Gastrocnemius medialis (tissue), 4 donors: ENCODE data around the gene CPA5. TPM values are rescaled to one million over a fixed set of nuclear protein-coding genes. Genes with fewer than 3 reads are reported as not detected.

ENCODE experiments used
- ATAC-seq, 2 donors: fragments of 150-250 bp; one replicate each; pipeline ENCODE4 v1.9.1; 2016
- DNase-seq, 2 donors: peaks; one replicate each; pipeline ENCODE4 v3.0.0-alpha.2; 2019
- H3K27ac ChIP-seq, 4 donors: fragments of 200-600 bp; sonication (generic); 1 replicate in 1 of 4; 2 replicates in 3 of 4; pipeline ENCODE4 v1.5.1; 2016 to 2018; ENCODE audit warnings: mild to moderate bottlenecking in 2 of 4, moderate library complexity in 1 of 4
- H3K27me3 ChIP-seq, 3 donors: fragments of 200-600 bp; sonication (generic) in 2 of 3; 1 replicate in 1 of 3; 2 replicates in 2 of 3; pipeline versions ENCODE4 v1.5.1 to v1.6.0; 2016 to 2019; ENCODE audit warnings: mild to moderate bottlenecking in 1 of 3, moderate library complexity in 1 of 3
- H3K36me3 ChIP-seq, 2 donors: fragments of 200-600 bp; sonication (generic) in 1 of 2; one replicate each; pipeline ENCODE4 v1.5.1; 2017 to 2018
- H3K4me1 ChIP-seq, 2 donors: fragments of 200-600 bp; sonication (generic) in 1 of 2; one replicate each; pipeline ENCODE4 v1.5.1; 2016 to 2017; ENCODE audit warnings: mild to moderate bottlenecking in 2 of 2
- H3K4me3 ChIP-seq, 4 donors: fragments of 200-600 bp; sonication (generic) in 3 of 4; 1 replicate in 1 of 4; 2 replicates in 3 of 4; pipeline ENCODE4 v1.5.1; 2016 to 2019; ENCODE audit warnings: mild to moderate bottlenecking in 2 of 4
- H3K9me3 ChIP-seq, 3 donors: fragments of 200-600 bp; sonication (generic) in 2 of 3; 1 replicate in 1 of 3; 2 replicates in 2 of 3; pipeline ENCODE4 v1.5.1; 2016 to 2019
- POLR2A ChIP-seq, 2 donors: fragments of 450-650 bp; IDR thresholded peaks; one replicate each; pipeline ENCODE4 v1.6.1; 2017; ENCODE audit warnings: antibody characterized with exemption in 2 of 2, mild to moderate bottlenecking in 2 of 2, moderate library complexity in 2 of 2
- in situ Hi-C, 4 donors: fragments of 200-750 bp; cut with MboI; loops; one replicate each; pipeline versions ENCODE4 v1.15.0 to v1.8.0; 2017; ENCODE audit warnings: low sequenced_read_pairs in 4 of 4
- intact Hi-C: fragments of 100-400 bp; cut with DNase I; formaldehyde crosslinking; loops from one replicate; pipeline ENCODE4 v1.15.1; 2023; ENCODE audit warnings: low total_unique reads
- total RNA-seq, 4 donors: library from RNA; depleted of rRNA; stranded (reverse); fragments of >200 nt; gene quantifications; one replicate each; pipeline versions ENCODE4 v1.1.0 to v1.2.3, GENCODE V29; 2016
- TF ChIP-seq, protein P1 (sequence below), 5 experiments: fragments of 450-650 bp in 3 of 5; fragments of 200-600 bp in 2 of 5; sonication (generic) in 2 of 5; IDR thresholded peaks in 4 of 5; conservative IDR thresholded peaks in 1 of 5; 1 replicate in 4 of 5; 2 replicates in 1 of 5; pipeline ENCODE4 v1.5.1; 2016 to 2019; ENCODE audit warnings: antibody characterized with exemption in 5 of 5, mild to moderate bottlenecking in 3 of 5, moderate library complexity in 3 of 5

Gene CPA5
- total RNA-seq, 4 donors from 2014 or later = not detected

DNA sequence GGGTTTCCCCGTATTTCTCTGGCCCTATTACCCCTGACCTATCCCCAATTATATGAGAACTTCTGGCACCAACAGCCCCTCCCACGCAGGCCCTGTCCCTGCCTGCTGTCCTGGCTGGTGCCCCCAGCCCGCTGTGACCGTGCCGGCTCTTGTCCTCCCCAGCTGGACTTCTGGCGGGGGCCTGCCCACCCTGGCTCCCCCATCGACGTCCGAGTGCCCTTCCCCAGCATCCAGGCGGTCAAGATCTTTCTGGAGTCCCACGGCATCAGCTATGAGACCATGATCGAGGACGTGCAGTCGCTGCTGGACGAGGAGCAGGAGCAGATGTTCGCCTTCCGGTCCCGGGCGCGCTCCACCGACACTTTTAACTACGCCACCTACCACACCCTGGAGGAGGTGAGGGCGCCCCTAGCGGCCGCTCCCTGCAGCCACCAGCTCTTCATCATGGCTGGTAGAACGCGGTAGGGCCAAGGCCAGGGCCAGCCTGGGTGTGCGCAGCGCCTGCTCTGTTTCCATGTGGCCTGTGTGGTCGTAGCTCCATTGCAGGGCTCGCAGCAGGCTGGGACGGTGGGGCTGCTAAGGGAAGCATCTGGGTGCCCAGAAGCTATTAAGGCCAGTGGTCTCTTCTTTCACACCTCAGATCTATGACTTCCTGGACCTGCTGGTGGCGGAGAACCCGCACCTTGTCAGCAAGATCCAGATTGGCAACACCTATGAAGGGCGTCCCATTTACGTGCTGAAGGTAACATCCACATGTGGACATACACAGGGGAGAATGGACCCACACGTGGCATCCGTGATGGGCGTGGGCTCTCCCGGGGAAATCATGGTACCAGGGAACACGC, 37.1 kb downstream of the CPA5 start:
- no peaks in the 10 kb centered on the region for H3K9me3 ChIP-seq
- no peak for TF ChIP-seq POLR2A (IDR thresholded peaks at IDR 0.05)
- TF ChIP-seq, protein P1, sequence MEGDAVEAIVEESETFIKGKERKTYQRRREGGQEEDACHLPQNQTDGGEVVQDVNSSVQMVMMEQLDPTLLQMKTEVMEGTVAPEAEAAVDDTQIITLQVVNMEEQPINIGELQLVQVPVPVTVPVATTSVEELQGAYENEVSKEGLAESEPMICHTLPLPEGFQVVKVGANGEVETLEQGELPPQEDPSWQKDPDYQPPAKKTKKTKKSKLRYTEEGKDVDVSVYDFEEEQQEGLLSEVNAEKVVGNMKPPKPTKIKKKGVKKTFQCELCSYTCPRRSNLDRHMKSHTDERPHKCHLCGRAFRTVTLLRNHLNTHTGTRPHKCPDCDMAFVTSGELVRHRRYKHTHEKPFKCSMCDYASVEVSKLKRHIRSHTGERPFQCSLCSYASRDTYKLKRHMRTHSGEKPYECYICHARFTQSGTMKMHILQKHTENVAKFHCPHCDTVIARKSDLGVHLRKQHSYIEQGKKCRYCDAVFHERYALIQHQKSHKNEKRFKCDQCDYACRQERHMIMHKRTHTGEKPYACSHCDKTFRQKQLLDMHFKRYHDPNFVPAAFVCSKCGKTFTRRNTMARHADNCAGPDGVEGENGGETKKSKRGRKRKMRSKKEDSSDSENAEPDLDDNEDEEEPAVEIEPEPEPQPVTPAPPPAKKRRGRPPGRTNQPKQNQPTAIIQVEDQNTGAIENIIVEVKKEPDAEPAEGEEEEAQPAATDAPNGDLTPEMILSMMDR (IDR thresholded peaks at IDR 0.05 in 4 of 5, conservative IDR thresholded peaks at IDR 0.05 in 1 of 5) = no peak
- no peaks in the 10 kb centered on the region for H3K27me3 ChIP-seq
- H3K4me1 ChIP-seq = peaks cover 9 to 19% of the 10 kb centered on the region in 2 donors
- intact Hi-C loops (no loop called here), in situ Hi-C loops (no loop called here)
- H3K36me3 ChIP-seq = no peaks in the 10 kb centered on the region
- no peak overlapping the region for H3K4me3 ChIP-seq
- H3K27ac ChIP-seq = no peak overlapping the region
- DNase-seq (no peak), ATAC-seq (no peak)

DNA sequence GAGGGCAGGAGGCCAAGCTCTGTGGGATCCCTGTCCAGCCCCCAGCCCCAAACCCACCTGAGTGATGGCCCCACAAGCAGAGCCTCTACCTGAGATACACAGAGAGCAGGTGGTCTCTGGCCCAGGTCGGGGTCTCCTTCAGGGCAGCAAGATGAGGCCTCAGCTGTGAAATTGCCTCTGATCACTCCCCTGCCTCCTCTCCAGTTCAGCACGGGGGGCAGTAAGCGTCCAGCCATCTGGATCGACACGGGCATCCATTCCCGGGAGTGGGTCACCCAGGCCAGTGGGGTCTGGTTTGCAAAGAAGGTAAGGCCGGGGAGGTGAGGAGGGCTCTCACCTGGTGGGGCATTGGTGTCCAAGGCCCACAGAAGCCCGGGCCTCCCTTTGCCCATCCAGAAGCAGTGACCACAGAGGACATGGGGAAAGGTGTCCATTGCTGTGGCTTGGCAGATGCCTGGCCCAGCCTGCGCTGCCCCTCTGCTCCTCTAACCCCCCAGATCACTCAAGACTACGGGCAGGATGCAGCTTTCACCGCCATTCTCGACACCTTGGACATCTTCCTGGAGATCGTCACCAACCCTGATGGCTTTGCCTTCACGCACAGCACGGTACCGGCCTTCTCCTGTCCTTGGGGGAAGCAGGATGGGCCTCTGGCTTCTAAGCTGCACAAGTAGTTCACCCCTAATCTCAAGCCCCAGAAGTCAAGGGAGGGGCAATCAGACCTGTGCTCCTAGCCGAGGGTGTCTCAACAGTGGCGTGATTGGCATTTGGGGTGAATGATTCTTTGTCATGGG, 38.8 kb downstream of the CPA5 start:
- intact Hi-C loops (no loop called here), in situ Hi-C loops (no loop called here)
- H3K9me3 ChIP-seq = no peaks in the 10 kb centered on the region
- H3K36me3 ChIP-seq = no peaks in the 10 kb centered on the region
- no peak overlapping the region for H3K27ac ChIP-seq
- no peak overlapping the region for H3K4me3 ChIP-seq
- ATAC-seq (no peak), DNase-seq (no peak)
- H3K27me3 ChIP-seq = no peaks in the 10 kb centered on the region
- no peak for TF ChIP-seq POLR2A (IDR thresholded peaks at IDR 0.05)
- TF ChIP-seq, protein P1 (IDR thresholded peaks at IDR 0.05 in 4 of 5, conservative IDR thresholded peaks at IDR 0.05 in 1 of 5) = no peak
- peaks cover 9 to 19% of the 10 kb centered on the region in 2 donors for H3K4me1 ChIP-seq

DNA sequence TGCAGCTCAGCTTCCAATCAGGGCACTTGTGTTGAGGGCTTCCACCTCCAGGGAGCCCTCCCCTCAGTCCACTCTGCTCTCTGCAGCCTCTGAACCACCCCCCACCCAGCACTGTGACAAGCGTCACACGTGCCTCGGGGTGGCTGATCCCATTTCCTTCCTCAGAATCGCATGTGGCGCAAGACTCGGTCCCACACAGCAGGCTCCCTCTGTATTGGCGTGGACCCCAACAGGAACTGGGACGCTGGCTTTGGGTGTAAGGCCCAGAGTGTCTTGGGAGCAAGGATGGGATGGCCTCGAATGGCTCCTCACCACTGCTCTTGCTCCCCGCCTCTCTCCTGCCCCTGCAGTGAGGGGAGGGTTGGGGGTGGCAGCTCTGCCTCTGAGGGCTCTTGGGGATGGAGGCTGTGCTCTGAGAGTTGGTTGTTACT, 39.8 kb downstream of the CPA5 start:
- TF ChIP-seq, protein P1 (IDR thresholded peaks at IDR 0.05 in 4 of 5, conservative IDR thresholded peaks at IDR 0.05 in 1 of 5) = no peak
- no peak for TF ChIP-seq POLR2A (IDR thresholded peaks at IDR 0.05)
- H3K9me3 ChIP-seq = no peaks in the 10 kb centered on the region
- intact Hi-C loops = no loop called here
- no peaks in the 10 kb centered on the region for H3K27me3 ChIP-seq
- no peak overlapping the region for H3K4me3 ChIP-seq
- ATAC-seq = no peak
- no peak overlapping the region for H3K27ac ChIP-seq
- no peak for DNase-seq
- peaks cover 9 to 19% of the 10 kb centered on the region in 2 donors for H3K4me1 ChIP-seq
- no peaks in the 10 kb centered on the region for H3K36me3 ChIP-seq
- in situ Hi-C loops = no loop called here

DNA sequence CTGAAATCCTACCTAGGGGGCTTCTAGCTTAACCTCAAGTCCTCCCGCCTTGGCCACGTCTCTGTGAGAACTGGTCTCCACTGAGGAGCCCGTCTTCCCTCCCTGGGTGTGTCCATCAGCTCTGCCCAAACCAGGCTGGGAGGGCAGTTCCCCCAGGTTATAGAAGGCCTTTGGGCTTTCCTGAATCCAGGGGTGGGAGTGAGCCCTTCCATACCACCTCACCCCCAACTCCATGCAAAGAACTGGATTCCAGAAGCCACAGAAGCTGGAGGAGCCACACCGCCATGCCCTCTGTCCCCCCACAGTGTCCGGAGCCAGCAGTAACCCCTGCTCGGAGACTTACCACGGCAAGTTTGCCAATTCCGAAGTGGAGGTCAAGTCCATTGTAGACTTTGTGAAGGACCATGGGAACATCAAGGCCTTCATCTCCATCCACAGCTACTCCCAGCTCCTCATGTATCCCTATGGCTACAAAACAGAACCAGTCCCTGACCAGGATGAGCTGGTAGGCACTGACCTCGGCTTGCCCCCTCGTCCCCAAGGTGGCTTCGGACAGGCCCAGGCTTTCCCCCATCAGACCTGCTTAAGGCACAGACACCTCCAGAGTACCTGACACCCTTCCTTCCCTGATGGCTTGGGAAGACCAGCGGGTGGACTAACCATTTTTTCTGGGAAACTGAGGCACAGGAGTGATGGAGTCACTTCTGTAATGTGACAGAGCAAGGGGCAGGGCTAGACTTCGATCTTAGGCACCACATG, 40.4 kb downstream of the CPA5 start:
- H3K9me3 ChIP-seq = no peaks in the 10 kb centered on the region
- in situ Hi-C loops = no loop called here
- TF ChIP-seq, protein P1 (IDR thresholded peaks at IDR 0.05 in 4 of 5, conservative IDR thresholded peaks at IDR 0.05 in 1 of 5) = no peak
- no peak for TF ChIP-seq POLR2A (IDR thresholded peaks at IDR 0.05)
- H3K4me3 ChIP-seq = no peak overlapping the region
- H3K27ac ChIP-seq = peak overlapping the region in 2 of 4 donors; percentile 63 to 64
- ATAC-seq (peak in 1 of 2 donors; percentile 5), DNase-seq (no peak)
- no peaks in the 10 kb centered on the region for H3K36me3 ChIP-seq
- H3K4me1 ChIP-seq = peaks cover 9 to 19% of the 10 kb centered on the region in 2 donors
- intact Hi-C loops = no loop called here
- no peaks in the 10 kb centered on the region for H3K27me3 ChIP-seq
